Activated naive CD4-positive, alpha-beta T cell treated with anti-CD3 and anti-CD28 coated beads, Interleukin-2, amount 50 U/mL, for 24 hours (primary cell): Measurements from ENCODE around the gene ZNF407.

Experiments
- H3K27ac Mint-ChIP-seq: one replicate; pipeline ENCODE4 v1.8.0; 2021; ENCODE audit warnings: mild to moderate bottlenecking, mixed read lengths
- H3K27me3 Mint-ChIP-seq: one replicate; pipeline ENCODE4 v1.8.0; 2021; ENCODE audit warnings: mixed read lengths
- H3K36me3 Mint-ChIP-seq: one replicate; pipeline ENCODE4 v1.8.0; 2021; ENCODE audit warnings: mixed read lengths
- H3K4me1 Mint-ChIP-seq: one replicate; pipeline ENCODE4 v1.8.0; 2021; ENCODE audit warnings: mixed read lengths
- H3K4me3 Mint-ChIP-seq: one replicate; pipeline ENCODE4 v1.8.0; 2021; ENCODE audit warnings: mild to moderate bottlenecking, mixed read lengths
- H3K9me3 Mint-ChIP-seq: one replicate; pipeline ENCODE4 v1.8.0; 2021; ENCODE audit warnings: mixed read lengths

ZNF407 gene

GRCh38 chr18:74669136-74669798 is 71.6 kb downstream of the ZNF407 start:
- no peak overlapping the region for H3K4me3 Mint-ChIP-seq
- H3K36me3 Mint-ChIP-seq, result peaks cover 27% of the 10 kb centered on the region

GRCh38 chr18:74672371-74672770 is 74.7 kb downstream of the ZNF407 start:
- H3K36me3 Mint-ChIP-seq, result peaks cover 34% of the 10 kb centered on the region
- H3K27ac Mint-ChIP-seq, result no peak overlapping the region

More at GRCh38 chr18:74669136-74669798, 71.6 kb downstream of the ZNF407 start:
- Mint-ChIP-seq H3K4me1 (no peaks in the 10 kb centered on the region), H3K27me3 (no peaks in the 10 kb centered on the region), H3K27ac (no peak overlapping the region), H3K9me3 (no peaks in the 10 kb centered on the region)

GRCh38 chr18:74674487-74674886 is 76.8 kb downstream of the ZNF407 start:
- H3K4me1 Mint-ChIP-seq, result no peaks in the 10 kb centered on the region

More at GRCh38 chr18:74672371-74672770, 74.7 kb downstream of the ZNF407 start:
- no peaks in the 10 kb centered on the region for H3K4me1 Mint-ChIP-seq
- H3K9me3 Mint-ChIP-seq, result peaks cover under 1% of the 10 kb centered on the region
- H3K27me3 Mint-ChIP-seq, result no peaks in the 10 kb centered on the region
- no peak overlapping the region for H3K4me3 Mint-ChIP-seq

GRCh38 chr18:74679006-74679678 is 81.5 kb downstream of the ZNF407 start:
- H3K9me3 Mint-ChIP-seq, result peaks cover 4% of the 10 kb centered on the region
- H3K27ac Mint-ChIP-seq, result no peak overlapping the region
- H3K4me1 Mint-ChIP-seq, result peaks cover 18% of the 10 kb centered on the region
- H3K4me3 Mint-ChIP-seq, result no peak overlapping the region
- H3K36me3 Mint-ChIP-seq, result peaks cover 35% of the 10 kb centered on the region
- no peaks in the 10 kb centered on the region for H3K27me3 Mint-ChIP-seq

More at GRCh38 chr18:74674487-74674886, 76.8 kb downstream of the ZNF407 start:
- peaks cover 4% of the 10 kb centered on the region for H3K9me3 Mint-ChIP-seq
- H3K27ac Mint-ChIP-seq, result no peak overlapping the region
- H3K4me3 Mint-ChIP-seq, result no peak overlapping the region
- H3K27me3 Mint-ChIP-seq, result no peaks in the 10 kb centered on the region
- H3K36me3 Mint-ChIP-seq, result peaks cover 36% of the 10 kb centered on the region

- H3K27me3 Mint-ChIP-seq, result no peaks in the 10 kb centered on the region
- H3K4me3 Mint-ChIP-seq, result no peak overlapping the region
- H3K4me1 Mint-ChIP-seq, result peaks cover 18% of the 10 kb centered on the region
- peaks cover 31% of the 10 kb centered on the region for H3K36me3 Mint-ChIP-seq
- H3K27ac Mint-ChIP-seq, result no peak overlapping the region
- H3K9me3 Mint-ChIP-seq, result peaks cover 4% of the 10 kb centered on the region
These were observed 82.0 kb downstream of the ZNF407 start for GRCh38 chr18:74679679-74680076.

- Mint-ChIP-seq H3K4me3 (no peak overlapping the region), H3K27ac (no peak overlapping the region), H3K4me1 (peaks cover 18% of the 10 kb centered on the region), H3K9me3 (peaks cover 3% of the 10 kb centered on the region), H3K27me3 (no peaks in the 10 kb centered on the region), H3K36me3 (peaks cover 34% of the 10 kb centered on the region)
These were observed 84.7 kb downstream of the ZNF407 start for GRCh38 chr18:74682141-74682990.

GRCh38 chr18:74682991-74683297 is 85.3 kb downstream of the ZNF407 start:
- Mint-ChIP-seq H3K9me3 (no peaks in the 10 kb centered on the region), H3K4me3 (no peak overlapping the region), H3K36me3 (peaks cover 30% of the 10 kb centered on the region)

GRCh38 chr18:74683573-74683972 is 85.9 kb downstream of the ZNF407 start:
- no peaks in the 10 kb centered on the region for H3K9me3 Mint-ChIP-seq
- H3K36me3 Mint-ChIP-seq, result peaks cover 28% of the 10 kb centered on the region
- H3K27me3 Mint-ChIP-seq, result no peaks in the 10 kb centered on the region
- peaks cover 18% of the 10 kb centered on the region for H3K4me1 Mint-ChIP-seq
- no peak overlapping the region for H3K27ac Mint-ChIP-seq
- no peak overlapping the region for H3K4me3 Mint-ChIP-seq

More at GRCh38 chr18:74682991-74683297, 85.3 kb downstream of the ZNF407 start:
- Mint-ChIP-seq H3K27me3 (no peaks in the 10 kb centered on the region), H3K4me1 (peaks cover 18% of the 10 kb centered on the region), H3K27ac (no peak overlapping the region)

- Mint-ChIP-seq H3K4me1 (peaks cover 25% of the 10 kb centered on the region), H3K9me3 (no peaks in the 10 kb centered on the region), H3K4me3 (no peak overlapping the region), H3K27ac (no peak overlapping the region), H3K36me3 (peaks cover 29% of the 10 kb centered on the region), H3K27me3 (no peaks in the 10 kb centered on the region)
These were observed 91.6 kb downstream of the ZNF407 start for GRCh38 chr18:74689251-74689650.

GRCh38 chr18:74692367-74693013 is 94.8 kb downstream of the ZNF407 start:
- Mint-ChIP-seq H3K36me3 (peaks cover 18% of the 10 kb centered on the region), H3K4me3 (no peak overlapping the region)

GRCh38 chr18:74694436-74694835 is 96.8 kb downstream of the ZNF407 start:
- Mint-ChIP-seq H3K36me3 (peaks cover 16% of the 10 kb centered on the region), H3K27me3 (no peaks in the 10 kb centered on the region), H3K9me3 (no peaks in the 10 kb centered on the region), H3K4me1 (peaks cover 30% of the 10 kb centered on the region), H3K27ac (no peak overlapping the region), H3K4me3 (no peak overlapping the region)

More at GRCh38 chr18:74692367-74693013, 94.8 kb downstream of the ZNF407 start:
- Mint-ChIP-seq H3K27ac (no peak overlapping the region), H3K4me1 (peaks cover 30% of the 10 kb centered on the region), H3K9me3 (no peaks in the 10 kb centered on the region), H3K27me3 (no peaks in the 10 kb centered on the region)

- Mint-ChIP-seq H3K27me3 (no peaks in the 10 kb centered on the region), H3K36me3 (peaks cover 16% of the 10 kb centered on the region), H3K4me3 (no peak overlapping the region), H3K4me1 (peaks cover 30% of the 10 kb centered on the region), H3K27ac (no peak overlapping the region), H3K9me3 (no peaks in the 10 kb centered on the region)
These were observed 97.5 kb downstream of the ZNF407 start for GRCh38 chr18:74695170-74695569.

GRCh38 chr18:74698881-74699280 is 101.2 kb downstream of the ZNF407 start:
- Mint-ChIP-seq H3K4me1 (peaks cover 9% of the 10 kb centered on the region), H3K36me3 (peaks cover 11% of the 10 kb centered on the region), H3K27me3 (no peaks in the 10 kb centered on the region), H3K4me3 (no peak overlapping the region), H3K27ac (no peak overlapping the region), H3K9me3 (no peaks in the 10 kb centered on the region)

- Mint-ChIP-seq H3K27ac (no peak overlapping the region), H3K36me3 (peaks cover 15% of the 10 kb centered on the region), H3K27me3 (no peaks in the 10 kb centered on the region), H3K9me3 (no peaks in the 10 kb centered on the region), H3K4me1 (peaks cover 4% of the 10 kb centered on the region), H3K4me3 (no peak overlapping the region)
These were observed 101.8 kb downstream of the ZNF407 start for GRCh38 chr18:74699455-74699854.

- Mint-ChIP-seq H3K4me3 (no peak overlapping the region), H3K27ac (no peak overlapping the region), H3K4me1 (peaks cover 7% of the 10 kb centered on the region), H3K9me3 (no peaks in the 10 kb centered on the region), H3K27me3 (no peaks in the 10 kb centered on the region), H3K36me3 (peaks cover 15% of the 10 kb centered on the region)
These were observed 105.3 kb downstream of the ZNF407 start for GRCh38 chr18:74702950-74703349.
